OCI-LY1 (cell line): ENCODE results near the gene BARHL2.

ENCODE experiments used
- H2AFZ ChIP-seq: fragments of 200-600 bp; sonication (generic), shearing (Covaris generic); 2 replicates; pipeline ENCODE4 v1.6.0; 2014; ENCODE audit warnings: antibody characterized with exemption, mild to moderate bottlenecking, low read length
- H3F3A ChIP-seq: fragments of 200-600 bp; sonication (generic), shearing (Covaris generic); 2 replicates; pipeline ENCODE4 v1.6.0; 2014; ENCODE audit warnings: mild to moderate bottlenecking, antibody characterized with exemption, low read length, moderate library complexity; ENCODE audit not compliant: insufficient read depth
- H3K27ac ChIP-seq: fragments of 200-600 bp; sonication (generic); 2 replicates; pipeline ENCODE4 v1.5.1; 2014; ENCODE audit warnings: low read length, mixed run types, mild to moderate bottlenecking, low read depth; ENCODE audit not compliant: poor library complexity, severe bottlenecking
- H3K27me3 ChIP-seq: fragments of 200-600 bp; sonication (generic); 2 replicates; pipeline ENCODE4 v1.6.0; 2014; ENCODE audit warnings: antibody characterized with exemption, mild to moderate bottlenecking, low read length, moderate library complexity; ENCODE audit not compliant: insufficient read depth
- H3K36me3 ChIP-seq: fragments of 200-600 bp; sonication (generic); 2 replicates; pipeline ENCODE4 v1.6.1; 2014; ENCODE audit warnings: mild to moderate bottlenecking, antibody characterized with exemption, low read length, moderate library complexity, mixed read lengths; ENCODE audit not compliant: insufficient read depth
- H3K4me1 ChIP-seq: fragments of 200-600 bp; sonication (generic); 2 replicates; pipeline ENCODE4 v1.5.1; 2014; ENCODE audit warnings: mild to moderate bottlenecking, low read length, moderate library complexity; ENCODE audit not compliant: insufficient read depth, severe bottlenecking
- H3K4me2 ChIP-seq: fragments of 200-600 bp; sonication (generic), shearing (Covaris generic); 2 replicates; pipeline ENCODE4 v1.6.1; 2014; ENCODE audit warnings: low read length
- H3K4me3 ChIP-seq: fragments of 200-600 bp; sonication (generic); 2 replicates; pipeline ENCODE4 v1.5.1; 2014; ENCODE audit warnings: low read length, low read depth, mild to moderate bottlenecking, mixed read lengths; ENCODE audit not compliant: poor library complexity, severe bottlenecking
- H3K79me2 ChIP-seq: fragments of 200-600 bp; shearing (Covaris generic); 2 replicates; pipeline ENCODE4 v1.6.1; 2016; ENCODE audit warnings: mixed run types, low read length, mixed read lengths; ENCODE audit not compliant: insufficient read depth
- H3K9ac ChIP-seq: fragments of 200-600 bp; sonication (generic), shearing (Covaris generic); 2 replicates; pipeline ENCODE4 v1.6.1; 2014; ENCODE audit warnings: mild to moderate bottlenecking, low read length, mixed read lengths
- H3K9me2 ChIP-seq: fragments of 200-600 bp; sonication (generic), shearing (Covaris generic); 2 replicates; pipeline ENCODE4 v1.6.1; 2014; ENCODE audit warnings: low read depth, mild to moderate bottlenecking, low read length, mixed read lengths
- H3K9me3 ChIP-seq: fragments of 200-600 bp; shearing (Covaris generic); 2 replicates; pipeline ENCODE4 v1.6.1; 2014; ENCODE audit warnings: low read length, mixed read lengths
- H4K20me1 ChIP-seq: fragments of 200-600 bp; sonication (generic), shearing (Covaris generic); 2 replicates; pipeline ENCODE4 v1.6.0; 2016; ENCODE audit warnings: mild to moderate bottlenecking, low read length; ENCODE audit not compliant: insufficient read depth
- CTCF ChIP-seq: fragments of 200-600 bp; sonication (generic), shearing (Covaris generic); IDR thresholded peaks from 2 replicates; pipeline ENCODE4 v1.5.1; 2017; ENCODE audit warnings: mild to moderate bottlenecking, antibody characterized with exemption, low read length, moderate library complexity, mixed read lengths
- EZH2 ChIP-seq: fragments of 200-600 bp; sonication (generic), shearing (Covaris generic); IDR thresholded peaks from 2 replicates; pipeline ENCODE4 v1.8.0; 2017; ENCODE audit warnings: borderline replicate concordance, mixed run types, mild to moderate bottlenecking, antibody characterized with exemption, low read length, moderate library complexity, mixed read lengths

The BARHL2 gene

GRCh38 chr1:90707363-90707710 is 9.8 kb downstream of the BARHL2 start:
- H3K27me3 ChIP-seq: no peaks in the 10 kb centered on the region
- no peaks in the 10 kb centered on the region for H3K9me3 ChIP-seq
- no peak overlapping the region for H2AFZ ChIP-seq
- H4K20me1 ChIP-seq: no peaks in the 10 kb centered on the region
- no peaks in the 10 kb centered on the region for H3K4me1 ChIP-seq
- no peak overlapping the region for H3K4me3 ChIP-seq
- no peaks in the 10 kb centered on the region for H3K79me2 ChIP-seq
- H3K36me3 ChIP-seq: no peaks in the 10 kb centered on the region
- TF ChIP-seq EZH2 (no peak), CTCF (no peak)
- H3K27ac ChIP-seq: no peak overlapping the region
- H3F3A ChIP-seq: no peaks in the 10 kb centered on the region
- no peaks in the 10 kb centered on the region for H3K9me2 ChIP-seq
- H3K9ac ChIP-seq: no peak overlapping the region
- no peak overlapping the region for H3K4me2 ChIP-seq

GRCh38 chr1:90706437-90707362 is 10.4 kb downstream of the BARHL2 start:
- Histone ChIP-seq H3K36me3 (no peaks in the 10 kb centered on the region), H3F3A (no peaks in the 10 kb centered on the region), H3K9me3 (no peaks in the 10 kb centered on the region), H3K27ac (no peak overlapping the region), H2AFZ (no peak overlapping the region), H4K20me1 (no peaks in the 10 kb centered on the region), H3K79me2 (no peaks in the 10 kb centered on the region), H3K4me3 (no peak overlapping the region), H3K4me1 (no peaks in the 10 kb centered on the region), H3K27me3 (no peaks in the 10 kb centered on the region), H3K9me2 (no peaks in the 10 kb centered on the region), H3K4me2 (no peak overlapping the region), H3K9ac (no peak overlapping the region)
- TF ChIP-seq EZH2 (no peak), CTCF (no peak)

GRCh38 chr1:90705956-90706355 is 11.1 kb downstream of the BARHL2 start:
- H3K27ac ChIP-seq: no peak overlapping the region
- H3K4me1 ChIP-seq: no peaks in the 10 kb centered on the region
- H3K27me3 ChIP-seq: no peaks in the 10 kb centered on the region

More at GRCh38 chr1:90705956-90706355, 11.1 kb downstream of the BARHL2 start:
- no peak for TF ChIP-seq CTCF
- TF ChIP-seq EZH2: no peak
- no peaks in the 10 kb centered on the region for H3F3A ChIP-seq
- no peaks in the 10 kb centered on the region for H3K36me3 ChIP-seq
- H3K79me2 ChIP-seq: no peaks in the 10 kb centered on the region
- H3K4me3 ChIP-seq: no peak overlapping the region
- H3K9me2 ChIP-seq: no peaks in the 10 kb centered on the region
- no peaks in the 10 kb centered on the region for H4K20me1 ChIP-seq
- no peak overlapping the region for H3K9ac ChIP-seq
- H2AFZ ChIP-seq: no peak overlapping the region
- no peaks in the 10 kb centered on the region for H3K9me3 ChIP-seq
- H3K4me2 ChIP-seq: no peak overlapping the region
